HepG2 (cell line): Measurements from ENCODE around the gene WDR5B. TPM values are rescaled to one million over a fixed set of nuclear protein-coding genes. Genes with fewer than 3 reads are reported as not detected.

ENCODE experiments used
- KAT7 ChIP-seq: IDR thresholded peaks from 2 replicates; pipeline ENCODE4 v1.6.1; 2018; ENCODE audit warnings: borderline replicate concordance, missing compliant biosample characterization
- MYPOP ChIP-seq: sonication (generic); formaldehyde crosslinking; IDR thresholded peaks from 2 replicates; pipeline ENCODE4 v1.8.1; 2023; ENCODE audit warnings: mild to moderate bottlenecking, moderate library complexity, missing genetic modification reagents
- NR2F1 ChIP-seq, 2 experiments: fragments of 450-650 bp in 1 of 2; formaldehyde crosslinking in 1 of 2; IDR thresholded peaks; 2 replicates each; pipeline versions ENCODE4 v1.5.0 to v1.6.1; 2016 to 2020; ENCODE audit warnings: mild to moderate bottlenecking in 1 of 2, missing compliant biosample characterization in 1 of 2, missing genetic modification reagents in 1 of 2, moderate library complexity in 1 of 2
- SRY ChIP-seq: sonication (generic); formaldehyde crosslinking; IDR thresholded peaks from 2 replicates; pipeline ENCODE4 v1.8.0; 2022; ENCODE audit warnings: mild to moderate bottlenecking, missing genetic modification reagents
- TARDBP ChIP-seq: sonication (generic); formaldehyde crosslinking; IDR thresholded peaks from 2 replicates; pipeline ENCODE4 v1.8.0; 2022; ENCODE audit warnings: mild to moderate bottlenecking, missing genetic modification reagents
- ZBTB40 ChIP-seq, 2 experiments: fragments of 450-650 bp in 1 of 2; sonication (generic) in 1 of 2; formaldehyde crosslinking in 1 of 2; IDR thresholded peaks; 2 replicates each; pipeline versions ENCODE4 v1.6.1 to v1.8.0; 2016 to 2022; ENCODE audit warnings: antibody characterized with exemption in 1 of 2, mild to moderate bottlenecking in 1 of 2, missing genetic modification reagents in 1 of 2
- ZBTB49 ChIP-seq: sonication (generic); formaldehyde crosslinking; IDR thresholded peaks from 2 replicates; pipeline ENCODE4 v1.4.0; 2020; ENCODE audit warnings: missing genetic modification reagents, borderline replicate concordance
- ZFP90 ChIP-seq: sonication (generic); formaldehyde crosslinking; IDR thresholded peaks from 2 replicates; pipeline ENCODE4 v1.8.0; 2022; ENCODE audit warnings: missing genetic modification reagents, mild to moderate bottlenecking, inconsistent platforms, borderline replicate concordance
- ZNF101 ChIP-seq: sonication (generic); formaldehyde crosslinking; IDR thresholded peaks from 2 replicates; pipeline ENCODE4 v1.4.0; 2020; ENCODE audit warnings: mild to moderate bottlenecking, low read depth, missing genetic modification reagents, borderline replicate concordance
- ZNF17 ChIP-seq: sonication (generic); formaldehyde crosslinking; IDR thresholded peaks from 2 replicates; pipeline ENCODE4 v1.5.0; 2020; ENCODE audit warnings: mild to moderate bottlenecking, missing genetic modification reagents
- ZNF737 ChIP-seq: sonication (generic); formaldehyde crosslinking; IDR thresholded peaks from 2 replicates; pipeline ENCODE4 v1.5.0; 2020; ENCODE audit warnings: missing genetic modification reagents, mild to moderate bottlenecking, borderline replicate concordance
- ZNF781 ChIP-seq: sonication (generic); formaldehyde crosslinking; IDR thresholded peaks from 2 replicates; pipeline ENCODE4 v1.5.1; 2020; ENCODE audit warnings: borderline replicate concordance, mild to moderate bottlenecking, missing genetic modification reagents; ENCODE audit errors: not compliant biosample characterization
- polyA plus RNA-seq, 8 experiments: library from polyadenylated mRNA; depleted of rRNA in 3 of 8; stranded (reverse) in 7 of 8; unstranded in 1 of 8; fragments of >200 nt; fragmentation: Illumina TruSeq in 4 of 8; extraction: Trizol in 4 of 8; gene quantifications; 2 replicates each; pipeline versions ENCODE4 v1.2.1 to v1.2.3, GENCODE V29; 2011 to 2016; ENCODE audit warnings: low read depth in 4 of 8, missing spikeins in 1 of 8, mixed read lengths in 1 of 8; ENCODE audit not compliant: insufficient read depth in 1 of 8
- total RNA-seq, 5 experiments: library from RNA; depleted of rRNA; stranded (reverse); fragments of >200 nt; fragmentation: Illumina TruSeq; extraction: Trizol; gene quantifications; 2 replicates each; pipeline ENCODE4 v1.2.3, GENCODE V29; 2016; ENCODE audit warnings: low read depth in 1 of 5
- TF ChIP-seq, protein P1 (sequence below): sonication (generic); formaldehyde crosslinking; IDR thresholded peaks from 2 replicates; pipeline ENCODE4 v1.8.0; 2022; ENCODE audit warnings: mild to moderate bottlenecking, missing genetic modification reagents

WDR5B gene
- total and polyA plus RNA-seq, 2 of the 13 experiments (the other 11 are each of a cell fraction or from before 2014, with no cell fraction given): 2.5 to 3.6 TPM

DNA sequence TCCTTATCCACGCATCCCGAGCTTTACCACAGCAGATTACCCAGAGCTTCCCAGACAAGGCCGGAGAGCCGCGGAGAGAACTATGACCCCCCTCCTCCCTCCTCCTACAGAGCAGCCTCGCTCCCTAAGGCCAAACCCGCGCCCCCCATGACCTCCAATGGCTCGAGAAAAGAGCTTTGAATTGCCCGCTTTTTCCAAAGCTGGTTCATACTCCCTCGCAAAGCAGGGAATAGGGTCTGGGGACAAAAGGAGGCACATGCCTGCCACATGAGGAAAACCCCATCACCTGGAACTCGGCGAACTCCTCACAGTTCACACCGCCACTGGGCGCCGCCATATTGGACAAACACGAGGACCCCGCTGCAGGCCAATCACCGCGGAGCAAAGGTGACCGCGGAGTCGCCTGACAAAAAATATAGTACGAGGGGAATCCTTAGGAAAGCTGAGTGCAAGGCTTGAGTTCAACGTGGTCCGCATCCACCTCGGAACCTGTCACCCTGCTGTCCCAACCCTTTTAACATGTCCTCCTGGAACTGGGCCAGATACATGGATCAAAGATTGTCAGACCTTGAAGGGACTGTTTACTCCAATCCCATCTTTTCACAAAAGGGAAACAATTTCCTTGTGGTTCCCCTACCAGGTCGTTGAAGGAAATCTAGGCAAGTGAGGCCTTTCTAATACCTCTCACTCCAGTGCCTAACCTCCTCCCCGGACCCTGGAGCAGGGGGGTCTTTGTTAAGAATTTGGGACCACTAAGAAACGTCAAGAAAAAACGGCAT, 32.8 kb downstream of the WDR5B start, which contains the start of gene MIX23 (continued):
- TF ChIP-seq ZBTB40 (IDR thresholded peaks at IDR 0.05): no peak
- peak; percentile 89 for TF ChIP-seq ZBTB40 (CRISPR knock-in tag; IDR thresholded peaks at IDR 0.05)
- peak; percentile 31; the same call in 1 of the 2 replicates for TF ChIP-seq ZNF737 (CRISPR knock-in tag)
- peak; percentile 72 for TF ChIP-seq MYPOP (CRISPR knock-in tag)
- no peak for TF ChIP-seq ZBTB49 (CRISPR knock-in tag)
- TF ChIP-seq ZNF781: peak; percentile 96
- TF ChIP-seq, protein P1, sequence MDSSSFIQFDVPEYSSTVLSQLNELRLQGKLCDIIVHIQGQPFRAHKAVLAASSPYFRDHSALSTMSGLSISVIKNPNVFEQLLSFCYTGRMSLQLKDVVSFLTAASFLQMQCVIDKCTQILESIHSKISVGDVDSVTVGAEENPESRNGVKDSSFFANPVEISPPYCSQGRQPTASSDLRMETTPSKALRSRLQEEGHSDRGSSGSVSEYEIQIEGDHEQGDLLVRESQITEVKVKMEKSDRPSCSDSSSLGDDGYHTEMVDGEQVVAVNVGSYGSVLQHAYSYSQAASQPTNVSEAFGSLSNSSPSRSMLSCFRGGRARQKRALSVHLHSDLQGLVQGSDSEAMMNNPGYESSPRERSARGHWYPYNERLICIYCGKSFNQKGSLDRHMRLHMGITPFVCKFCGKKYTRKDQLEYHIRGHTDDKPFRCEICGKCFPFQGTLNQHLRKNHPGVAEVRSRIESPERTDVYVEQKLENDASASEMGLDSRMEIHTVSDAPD (CRISPR knock-in tag): peak; percentile 53; the same call in 1 of the 2 replicates
- no peak for TF ChIP-seq KAT7 (CRISPR knock-in tag)
- peak in 1 of 2 experiments; percentile 64; a peak in 2 of 4 replicates for TF ChIP-seq NR2F1 (CRISPR knock-in tag; IDR thresholded peaks at IDR 0.05)
- peak; percentile 89 for TF ChIP-seq SRY
- peak; percentile 65; the same call in 1 of the 2 replicates for TF ChIP-seq ZNF17
- peak; percentile 92 for TF ChIP-seq TARDBP (CRISPR knock-in tag)
- peak; percentile 77; the same call in 1 of the 2 replicates for TF ChIP-seq ZFP90 (CRISPR knock-in tag)
- no peak for TF ChIP-seq ZNF101 (CRISPR knock-in tag)
